Keratinocyte (primary cell): ENCODE data around the gene DISP2. TPM values are rescaled to one million over a fixed set of nuclear protein-coding genes. Genes with fewer than 3 reads are reported as not detected.

Experiments
- DNase-seq: peaks from one replicate; pipeline ENCODE4 v3.0.0-alpha.2; 2011; ENCODE audit warnings: low read depth, missing footprints, low spot score
- FAIRE-seq: peaks from 2 replicates; lab custom pipeline; 2011; peaks lifted over from hg19 to GRCh38; lab: Jason Lieb, UNC
- H2AFZ ChIP-seq: 2 replicates; pipeline ENCODE4 v1.6.0; 2012; ENCODE audit warnings: low read length, control low read depth, inconsistent platforms; ENCODE audit not compliant: control insufficient read depth
- H3K27ac ChIP-seq: 2 replicates; pipeline ENCODE4 v1.5.1; 2011; ENCODE audit warnings: low read length; ENCODE audit not compliant: control insufficient read depth, insufficient read depth
- H3K27me3 ChIP-seq: 3 replicates; pipeline ENCODE4 v1.6.0; 2011; ENCODE audit warnings: low read length; ENCODE audit not compliant: control insufficient read depth, insufficient read depth; ENCODE audit errors: extremely low read depth
- H3K36me3 ChIP-seq, 2 experiments: 2 replicates in 1 of 2; 3 replicates in 1 of 2; pipeline ENCODE4 v1.5.1; 2011; ENCODE audit warnings: low read length in 2 of 2, mild to moderate bottlenecking in 1 of 2; ENCODE audit not compliant: control insufficient read depth in 2 of 2, insufficient read depth in 2 of 2; ENCODE audit errors: extremely low read depth in 1 of 2
- H3K4me1 ChIP-seq: 3 replicates; pipeline ENCODE4 v1.5.1; 2011; ENCODE audit warnings: low read length; ENCODE audit not compliant: control insufficient read depth, insufficient read depth; ENCODE audit errors: extremely low read depth
- H3K4me2 ChIP-seq: 3 replicates; pipeline ENCODE4 v1.6.0; 2011; ENCODE audit warnings: low read depth, low read length; ENCODE audit not compliant: control insufficient read depth, insufficient read depth; ENCODE audit errors: extremely low read depth
- H3K4me3 ChIP-seq, 3 experiments: fragments of 200-600 bp in 1 of 3; sonication (generic) in 1 of 3; 2 replicates in 2 of 3; 3 replicates in 1 of 3; pipeline ENCODE4 v1.5.1; 2011 to 2016; ENCODE audit warnings: low read length in 3 of 3, mild to moderate bottlenecking in 3 of 3, control low read depth in 2 of 3, inconsistent platforms in 1 of 3, low read depth in 1 of 3, mixed read lengths in 1 of 3, mixed run types in 1 of 3, moderate library complexity in 1 of 3; ENCODE audit not compliant: control insufficient read depth in 2 of 3, insufficient read depth in 2 of 3; ENCODE audit errors: extremely low read depth in 1 of 3
- H3K79me2 ChIP-seq: 2 replicates; pipeline ENCODE4 v1.6.0; 2012; ENCODE audit warnings: low read length; ENCODE audit not compliant: control insufficient read depth, insufficient read depth
- H3K9ac ChIP-seq: 3 replicates; pipeline ENCODE4 v1.6.0; 2011; ENCODE audit warnings: low read length; ENCODE audit not compliant: control insufficient read depth, insufficient read depth; ENCODE audit errors: extremely low read depth
- H3K9me1 ChIP-seq: 3 replicates; pipeline ENCODE4 v1.6.0; 2011; ENCODE audit warnings: low read length; ENCODE audit not compliant: control insufficient read depth, insufficient read depth; ENCODE audit errors: extremely low read depth
- H3K9me3 ChIP-seq: 2 replicates; pipeline ENCODE4 v1.5.1; 2012; ENCODE audit warnings: low read depth, low read length; ENCODE audit not compliant: control insufficient read depth
- H4K20me1 ChIP-seq: 3 replicates; pipeline ENCODE4 v1.6.0; 2011; ENCODE audit warnings: low read length; ENCODE audit not compliant: control insufficient read depth, insufficient read depth; ENCODE audit errors: extremely low read depth
- EZH2 ChIP-seq: IDR thresholded peaks from one replicate; pipeline ENCODE4 v1.6.1; 2012; ENCODE audit warnings: inconsistent platforms, mild to moderate bottlenecking, low read length, moderate library complexity
- dilution Hi-C: fragments of 300-500 bp; cut with MboI; formaldehyde crosslinking; loops from one replicate; pipeline ENCODE4 v1.7.0; 2020; ENCODE audit warnings: low sequenced_read_pairs; ENCODE audit not compliant: extremely low pct_ligation_motif_present
- polyA plus RNA-seq, 5 experiments: library from polyadenylated mRNA; depleted of rRNA in 3 of 5; stranded (reverse) in 3 of 5; stranded (forward) in 1 of 5; unstranded in 1 of 5; fragments of >200 nt; gene quantifications; 1 replicate in 1 of 5; 2 replicates in 3 of 5; 3 replicates in 1 of 5; pipeline versions ENCODE4 v1.2.1 to v1.2.3, GENCODE V29; 2011 to 2012; ENCODE audit warnings: missing spikeins in 2 of 5, low read depth in 1 of 5, low replicate concordance in 1 of 5
- TF ChIP-seq, protein P1 (sequence below), 3 experiments: IDR thresholded peaks in 1 of 3; conservative IDR thresholded peaks in 1 of 3; optimal IDR thresholded peaks in 1 of 3; 2 replicates in 2 of 3; 3 replicates in 1 of 3; pipeline versions ENCODE3 to v1.5.1; 2011; ENCODE audit warnings: low read length in 3 of 3, mild to moderate bottlenecking in 3 of 3, moderate library complexity in 2 of 3, control low read depth in 1 of 3, inconsistent platforms in 1 of 3; ENCODE audit not compliant: insufficient read depth in 2 of 3; ENCODE audit errors: extremely low read depth in 1 of 3

Gene DISP2
- polyA plus RNA-seq, 1 donor (not counting 4 experiments of a cell fraction or from before 2014, with no cell fraction given) = 0.12 TPM

DNA sequence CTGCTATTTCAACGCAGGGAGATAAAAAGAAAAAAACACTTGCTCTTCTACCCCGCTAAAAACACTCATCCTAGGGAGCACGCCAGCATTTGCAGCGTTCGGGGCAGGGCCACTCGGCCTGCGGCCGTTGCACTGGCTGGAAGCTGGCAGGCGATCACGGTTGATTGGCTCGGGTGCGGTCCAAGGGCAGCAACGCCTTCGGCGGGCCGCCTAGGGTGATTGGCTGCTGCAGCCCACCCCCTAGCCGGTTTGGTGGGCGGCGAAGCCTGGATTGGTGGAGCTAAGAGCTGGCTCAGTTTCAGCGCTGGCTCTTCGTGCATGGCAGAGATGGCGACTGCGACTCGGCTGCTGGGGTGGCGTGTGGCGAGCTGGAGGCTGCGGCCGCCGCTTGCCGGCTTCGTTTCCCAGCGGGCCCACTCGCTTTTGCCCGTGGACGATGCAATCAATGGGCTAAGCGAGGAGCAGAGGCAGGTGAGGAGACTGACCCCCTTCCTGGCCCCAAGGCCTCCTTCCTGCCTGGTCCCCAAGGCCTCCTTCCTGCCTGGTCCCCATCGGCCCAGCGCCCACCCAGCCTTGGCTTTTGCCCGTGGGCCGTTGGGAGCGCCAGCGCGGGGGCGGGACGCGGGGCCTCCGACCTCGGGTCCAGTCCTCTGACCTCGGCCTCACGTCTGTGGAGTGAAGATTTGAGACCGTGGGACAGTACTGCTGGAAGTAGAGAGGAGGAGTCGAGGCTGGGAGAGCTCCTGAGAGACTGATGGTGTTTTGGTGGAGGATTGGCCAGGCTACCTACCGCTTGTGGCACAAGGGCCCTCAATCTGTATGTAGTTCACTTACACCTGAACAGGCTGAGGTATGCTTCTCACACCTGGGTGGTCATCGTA, 47.7 kb downstream of the DISP2 start, which contains the start of gene IVD:
TSS of gene IVD (plus strand) at position 295 of the 881 bp plus-strand sequence. CDS start at position 328, 33 bp downstream.
- peak within 1 kb of the TSS; percentile 42 to 46 (median 44) for H3K4me3 ChIP-seq
- peaks cover 0 to 4% of the 10 kb centered on the region in 2 experiments for H3K36me3 ChIP-seq
- H3K27me3 ChIP-seq = no peaks in the 10 kb centered on the region
- DNase-seq (no peak), FAIRE-seq (peak; percentile 43)
- peak within 1 kb of the TSS; percentile 52 for H3K9ac ChIP-seq
- H2AFZ ChIP-seq = peak within 1 kb of the TSS; percentile 74
- dilution Hi-C loops = no loop called here
- TF ChIP-seq, protein P1, sequence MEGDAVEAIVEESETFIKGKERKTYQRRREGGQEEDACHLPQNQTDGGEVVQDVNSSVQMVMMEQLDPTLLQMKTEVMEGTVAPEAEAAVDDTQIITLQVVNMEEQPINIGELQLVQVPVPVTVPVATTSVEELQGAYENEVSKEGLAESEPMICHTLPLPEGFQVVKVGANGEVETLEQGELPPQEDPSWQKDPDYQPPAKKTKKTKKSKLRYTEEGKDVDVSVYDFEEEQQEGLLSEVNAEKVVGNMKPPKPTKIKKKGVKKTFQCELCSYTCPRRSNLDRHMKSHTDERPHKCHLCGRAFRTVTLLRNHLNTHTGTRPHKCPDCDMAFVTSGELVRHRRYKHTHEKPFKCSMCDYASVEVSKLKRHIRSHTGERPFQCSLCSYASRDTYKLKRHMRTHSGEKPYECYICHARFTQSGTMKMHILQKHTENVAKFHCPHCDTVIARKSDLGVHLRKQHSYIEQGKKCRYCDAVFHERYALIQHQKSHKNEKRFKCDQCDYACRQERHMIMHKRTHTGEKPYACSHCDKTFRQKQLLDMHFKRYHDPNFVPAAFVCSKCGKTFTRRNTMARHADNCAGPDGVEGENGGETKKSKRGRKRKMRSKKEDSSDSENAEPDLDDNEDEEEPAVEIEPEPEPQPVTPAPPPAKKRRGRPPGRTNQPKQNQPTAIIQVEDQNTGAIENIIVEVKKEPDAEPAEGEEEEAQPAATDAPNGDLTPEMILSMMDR (optimal IDR thresholded peaks at IDR 0.05 in 1 of 3, IDR thresholded peaks at IDR 0.05 in 1 of 3, conservative IDR thresholded peaks at IDR 0.05 in 1 of 3; ENCODE audit: extremely low read depth in 1 of 3, insufficient read depth in 2 of 3, low read length in 3 of 3) = no peak
- no peak for TF ChIP-seq EZH2
- H3K79me2 ChIP-seq = no peaks in the 10 kb centered on the region
- no peaks in the 10 kb centered on the region for H4K20me1 ChIP-seq
- peaks cover 11% of the 10 kb centered on the region for H3K4me1 ChIP-seq
- peak within 1 kb of the TSS; percentile 18 for H3K27ac ChIP-seq
- no peaks in the 10 kb centered on the region for H3K9me3 ChIP-seq
- peak within 1 kb of the TSS; percentile 67 for H3K4me2 ChIP-seq
- H3K9me1 ChIP-seq = no peaks in the 10 kb centered on the region

DNA sequence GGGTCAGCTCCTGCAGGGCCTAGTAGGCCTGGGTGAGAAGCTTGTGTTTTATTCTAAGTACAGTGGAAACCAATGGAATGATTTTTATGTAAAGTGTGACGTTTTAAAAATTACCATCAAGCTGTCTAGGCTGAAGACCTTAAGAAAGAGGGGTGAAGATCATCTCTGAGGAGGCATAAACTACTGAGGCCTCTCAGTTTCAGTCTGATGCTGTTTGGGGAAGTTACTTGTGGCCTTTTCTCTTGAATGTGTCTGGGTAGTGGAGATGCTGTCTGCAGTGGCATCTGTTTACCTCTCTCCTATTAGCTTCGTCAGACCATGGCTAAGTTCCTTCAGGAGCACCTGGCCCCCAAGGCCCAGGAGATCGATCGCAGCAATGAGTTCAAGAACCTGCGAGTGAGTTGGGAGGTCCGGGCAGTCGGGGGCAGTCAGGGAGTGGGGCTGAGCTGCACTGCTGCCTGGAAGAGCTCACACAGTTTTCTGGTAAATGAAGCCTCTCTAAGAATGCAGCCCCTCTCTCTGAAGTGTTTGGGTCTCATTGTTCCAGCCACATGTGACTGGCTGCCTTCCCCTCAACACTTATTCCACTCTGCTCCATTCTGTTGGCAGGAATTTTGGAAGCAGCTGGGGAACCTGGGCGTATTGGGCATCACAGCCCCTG, 49.4 kb downstream of the DISP2 start:
- no peak overlapping the region for H3K9ac ChIP-seq
- no peaks in the 10 kb centered on the region for H3K79me2 ChIP-seq
- no peaks in the 10 kb centered on the region for H3K9me1 ChIP-seq
- no peaks in the 10 kb centered on the region for H4K20me1 ChIP-seq
- no peak overlapping the region for H3K27ac ChIP-seq
- H3K9me3 ChIP-seq = no peaks in the 10 kb centered on the region
- H3K36me3 ChIP-seq = peaks cover 7 to 11% of the 10 kb centered on the region in 2 experiments
- H3K4me3 ChIP-seq = no peak overlapping the region
- no peak overlapping the region for H3K4me2 ChIP-seq
- DNase-seq (no peak), FAIRE-seq (no peak)
- no peaks in the 10 kb centered on the region for H3K27me3 ChIP-seq
- TF ChIP-seq, protein P1 (optimal IDR thresholded peaks at IDR 0.05 in 1 of 3, IDR thresholded peaks at IDR 0.05 in 1 of 3, conservative IDR thresholded peaks at IDR 0.05 in 1 of 3; ENCODE audit: extremely low read depth in 1 of 3, insufficient read depth in 2 of 3, low read length in 3 of 3) = no peak
- TF ChIP-seq EZH2 = no peak
- peaks cover 11% of the 10 kb centered on the region for H3K4me1 ChIP-seq
- dilution Hi-C loops = no loop called here
- no peak overlapping the region for H2AFZ ChIP-seq
